ENCODE measurements around the gene CCSAP. TPM values are rescaled to one million over a fixed set of nuclear protein-coding genes. Genes with fewer than 3 reads are reported as not detected.

CCSAP gene
- 1 to 10 TPM; 2.8 to 5.4 (median 4.2) TPM for total RNA-seq
- polyA plus RNA-seq = 1 to 10 TPM; 1.7 to 4.6 (median 3.6) TPM
- long read RNA-seq, donor 1 = 0 reads
- long read RNA-seq, donor 2, full-length matches to known transcripts = 1 of 1 reads
- long read RNA-seq, donor 2, partial matches to known transcripts = 0 of 1 reads
- long read RNA-seq, donor 2, other reads (novel, unspliced or antisense) = 0 of 1 reads
- long read RNA-seq, donor 3, full-length matches to known transcripts = 1 of 1 reads
- long read RNA-seq, donor 3, partial matches to known transcripts = 0 of 1 reads
- long read RNA-seq, donor 3, other reads (novel, unspliced or antisense) = 0 of 1 reads
- long read RNA-seq, donor 4 = 0 reads
- long read RNA-seq, donor 5, full-length matches to known transcripts = 5 of 5 reads
- long read RNA-seq, donor 5, partial matches to known transcripts = 0 of 5 reads
- long read RNA-seq, donor 5, other reads (novel, unspliced or antisense) = 0 of 5 reads
- long read RNA-seq, donor 6 = 0 reads
- long read RNA-seq, donor 7, full-length matches to known transcripts = 1 of 1 reads
- long read RNA-seq, donor 7, partial matches to known transcripts = 0 of 1 reads
- long read RNA-seq, donor 7, other reads (novel, unspliced or antisense) = 0 of 1 reads
- long read RNA-seq, donor 8 = 0 reads
- long read RNA-seq, donor 9, full-length matches to known transcripts = 1 of 1 reads
- long read RNA-seq, donor 9, partial matches to known transcripts = 0 of 1 reads
- long read RNA-seq, donor 9, other reads (novel, unspliced or antisense) = 0 of 1 reads
- long read RNA-seq, donor 10 = 0 reads

- no peaks in the 10 kb centered on the region for H3K36me3 ChIP-seq (replicated peaks in 1 of 2)
- H3K4me1 ChIP-seq (replicated peaks in 1 of 2) = peaks cover 0 to 18% of the 10 kb centered on the region in 2 donors
- peak; percentile 28 to 60 (median 47) for DNase-seq
- intact Hi-C loops (cut with DNase I) = loop anchor here (5.0 to 10.0 kb wide), 2 partner anchors 68 to 71 kb away; partner anchors contain the start of gene RAB4A (in 2 of the 2)
- H3K9me3 ChIP-seq (replicated peaks in 1 of 3) = no peaks in the 10 kb centered on the region
- WGBS, 4 donors = 1% methylated on average over 13 to 82 of the region's 83 CpGs
- peak within 1 kb of the TSS; percentile 27 to 97 (median 66) for H3K4me3 ChIP-seq
- peak within 1 kb of the TSS; percentile 13 to 96 (median 85) for H3K27ac ChIP-seq
- TF ChIP-seq CTCF (IDR thresholded peaks at IDR 0.05) = no peak
- no peak for TF ChIP-seq POLR2A (IDR thresholded peaks at IDR 0.05)
- H3K27me3 ChIP-seq = no peaks in the 10 kb centered on the region
These were observed at the start of gene CCSAP for GRCh38 chr1:229342656-229343569. Gene CCSAP (minus strand): TSS chr1:229343047. CDS start chr1:229342465, 582 bp downstream.

- no peaks in the 10 kb centered on the region for H3K9me3 ChIP-seq (replicated peaks in 1 of 3)
- no peaks in the 10 kb centered on the region for H3K27me3 ChIP-seq
- H3K4me3 ChIP-seq = no peak overlapping the region
- WGBS, 4 donors = 82 to 88% (median 86%) methylated on average over 7 of the region's 7 CpGs
- no peaks in the 10 kb centered on the region for H3K4me1 ChIP-seq (replicated peaks in 1 of 2)
- TF ChIP-seq POLR2A (IDR thresholded peaks at IDR 0.05) (no peak), CTCF (IDR thresholded peaks at IDR 0.05) (no peak)
- intact Hi-C loops (cut with DNase I) = no loop called here
- no peaks in the 10 kb centered on the region for H3K36me3 ChIP-seq (replicated peaks in 1 of 2)
- DNase-seq = no peak
- no peak overlapping the region for H3K27ac ChIP-seq
These were observed 47.3 kb upstream of the CCSAP start for GRCh38 chr1:229390130-229390529.

- WGBS, 4 donors = 66 to 74% (median 70%) methylated on average over 7 of the region's 7 CpGs
- Histone ChIP-seq H3K9me3 (replicated peaks in 1 of 3) (no peaks in the 10 kb centered on the region), H3K4me1 (replicated peaks in 1 of 2) (no peaks in the 10 kb centered on the region), H3K27ac (no peak overlapping the region), H3K27me3 (no peaks in the 10 kb centered on the region), H3K4me3 (no peak overlapping the region), H3K36me3 (replicated peaks in 1 of 2) (no peaks in the 10 kb centered on the region)
- DNase-seq = no peak
- TF ChIP-seq POLR2A (IDR thresholded peaks at IDR 0.05) (no peak), CTCF (IDR thresholded peaks at IDR 0.05) (no peak)
- intact Hi-C loops (cut with DNase I) = no loop called here
These were observed 46.2 kb upstream of the CCSAP start for GRCh38 chr1:229388897-229389580.

Data from adrenal gland (tissue), 19 donors.